IMR-90 (cell line): Measurements from ENCODE around the gene PARP3. TPM values are rescaled to one million over a fixed set of nuclear protein-coding genes. Genes with fewer than 3 reads are reported as not detected.
A peak's percentile ranks its signal among the peaks of the same experiment; 100 is the strongest.

ENCODE experiments used
- ATAC-seq: fragments of 200-7000 bp; cut with Tn5 transposase; 2 replicates; pipeline ENCODE4 v1.9.1; 2020; ENCODE audit warnings: low read depth, mild to moderate bottlenecking, moderate library complexity
- BruUV-seq: library from RNA; stranded (reverse); fragments of 400-500 nt; replicated peaks from 2 replicates; lab custom pipeline; 2021; lab: Mats Ljungman, UMichigan
- CTCF ChIA-PET: fragments of 300-600 bp; formaldehyde crosslinking; extraction: SDS; loops from one replicate; lab custom pipeline; 2021; ENCODE audit warnings: antibody characterized with exemption; lab: Yijun Ruan, JAX
- POLR2A ChIA-PET: fragments of 300-600 bp; sonication (Branson Sonifier 250); formaldehyde crosslinking; loops from one replicate; lab custom pipeline; 2022; ENCODE audit warnings: antibody characterized with exemption; ENCODE audit not compliant: unreplicated experiment; lab: Charles Lee
- DNase-seq: peaks from one replicate; pipeline ENCODE4 v3.0.0; 2013
- H2AFZ ChIP-seq: replicated peaks from 2 replicates; pipeline ENCODE3; 2013; ENCODE audit warnings: low read length, mild to moderate bottlenecking; ENCODE audit not compliant: poor library complexity
- H2AK5ac ChIP-seq: 2 replicates; pipeline ENCODE4 v1.6.1; 2013; ENCODE audit warnings: low read depth, low read length, inconsistent platforms
- H2AK9ac ChIP-seq: replicated peaks from 2 replicates; pipeline ENCODE3; 2013; ENCODE audit warnings: mild to moderate bottlenecking, low read depth, low read length, moderate library complexity; ENCODE audit not compliant: poor library complexity
- H2BK120ac ChIP-seq: 2 replicates; pipeline ENCODE4 v1.6.1; 2013; ENCODE audit warnings: low read depth, low read length, inconsistent platforms
- H2BK15ac ChIP-seq: 3 replicates; pipeline ENCODE4 v1.6.1; 2013; ENCODE audit warnings: low read depth, low read length, inconsistent platforms
- H2BK20ac ChIP-seq: 2 replicates; pipeline ENCODE4 v1.6.1; 2013; ENCODE audit warnings: low read depth, mild to moderate bottlenecking, inconsistent platforms, low read length, moderate library complexity
- H2BK5ac ChIP-seq: 2 replicates; pipeline ENCODE4 v1.6.1; 2013; ENCODE audit warnings: mild to moderate bottlenecking, low read depth, low read length, inconsistent platforms; ENCODE audit not compliant: poor library complexity, severe bottlenecking
- H3K14ac ChIP-seq: replicated peaks from 2 replicates; pipeline ENCODE4 v1.6.1; 2013; ENCODE audit warnings: low read depth, low read length, inconsistent platforms
- H3K18ac ChIP-seq: 2 replicates; pipeline ENCODE4 v1.6.1; 2013; ENCODE audit warnings: low read depth, low read length, control low read depth
- H3K23ac ChIP-seq: 2 replicates; pipeline ENCODE4 v1.6.1; 2013; ENCODE audit warnings: low read depth, low read length, inconsistent platforms
- H3K27ac ChIP-seq: 2 replicates; pipeline ENCODE4 v1.5.1; 2013; ENCODE audit warnings: mild to moderate bottlenecking, control low read depth, low read length; ENCODE audit not compliant: insufficient read depth
- H3K27me3 ChIP-seq: 2 replicates; pipeline ENCODE4 v1.6.1; 2013; ENCODE audit warnings: low read length; ENCODE audit not compliant: control insufficient read depth, insufficient read depth
- H3K36me3 ChIP-seq: 2 replicates; pipeline ENCODE4 v1.6.1; 2013; ENCODE audit warnings: low read length, mixed read lengths; ENCODE audit not compliant: control insufficient read depth, insufficient read depth
- H3K4ac ChIP-seq: 2 replicates; pipeline ENCODE4 v1.6.1; 2013; ENCODE audit warnings: low read depth, low read length, inconsistent platforms
- H3K4me1 ChIP-seq: 2 replicates; pipeline ENCODE4 v1.6.1; 2013; ENCODE audit warnings: low read length, mixed read lengths; ENCODE audit not compliant: control insufficient read depth, insufficient read depth
- H3K4me2 ChIP-seq: 2 replicates; pipeline ENCODE4 v1.6.1; 2013; ENCODE audit warnings: low read depth, mild to moderate bottlenecking, control low read depth, low read length, moderate library complexity
- H3K4me3 ChIP-seq: 2 replicates; pipeline ENCODE4 v1.5.1; 2013; ENCODE audit warnings: low read depth, mild to moderate bottlenecking, control low read depth, low read length, moderate library complexity; ENCODE audit not compliant: insufficient read depth
- H3K56ac ChIP-seq: 2 replicates; pipeline ENCODE4 v1.6.1; 2013; ENCODE audit warnings: low read length, inconsistent platforms; ENCODE audit not compliant: insufficient read depth; ENCODE audit errors: extremely low read depth
- H3K79me1 ChIP-seq, 2 experiments: 2 replicates each; pipeline ENCODE4 v1.6.1; 2013; ENCODE audit warnings: low read length in 2 of 2, inconsistent platforms in 1 of 2, low read depth in 1 of 2
- H3K9ac ChIP-seq: 2 replicates; pipeline ENCODE4 v1.6.1; 2013; ENCODE audit warnings: low read depth, low read length, control low read depth
- H3K9me1 ChIP-seq: 2 replicates; pipeline ENCODE4 v1.6.1; 2013; ENCODE audit warnings: low read length, inconsistent platforms; ENCODE audit not compliant: insufficient read depth
- H3K9me3 ChIP-seq: 2 replicates; pipeline ENCODE4 v1.6.1; 2013; ENCODE audit warnings: low read length; ENCODE audit not compliant: control insufficient read depth, insufficient read depth
- H4K20me1 ChIP-seq: 2 replicates; pipeline ENCODE4 v1.6.1; 2013; ENCODE audit warnings: low read length, inconsistent platforms; ENCODE audit not compliant: insufficient read depth
- H4K5ac ChIP-seq: 2 replicates; pipeline ENCODE4 v1.6.1; 2013; ENCODE audit warnings: mild to moderate bottlenecking, low read depth, low read length, control low read depth
- H4K8ac ChIP-seq, 2 experiments: 2 replicates each; pipeline ENCODE4 v1.6.1; 2013; ENCODE audit warnings: low read depth in 2 of 2, low read length in 2 of 2, control low read depth in 1 of 2, inconsistent platforms in 1 of 2
- H4K91ac ChIP-seq: 2 replicates; pipeline ENCODE4 v1.6.1; 2013; ENCODE audit warnings: low read depth, low read length, inconsistent platforms; ENCODE audit not compliant: insufficient read depth
- BHLHE40 ChIP-seq: fragments of 150-350 bp; IDR thresholded peaks from 2 replicates; pipeline ENCODE4 v1.6.1; 2016; ENCODE audit warnings: mild to moderate bottlenecking, low read depth, low read length
- CEBPB ChIP-seq: IDR thresholded peaks from 2 replicates; pipeline ENCODE4 v1.6.1; 2012; ENCODE audit warnings: low read depth, low read length, improper control_type of control experiment
- CHD1 ChIP-seq: IDR thresholded peaks from 2 replicates; pipeline ENCODE4 v1.6.1; 2012; ENCODE audit warnings: low read depth, low read length, improper control_type of control experiment
- FOS ChIP-seq: fragments of 150-350 bp; IDR thresholded peaks from 2 replicates; pipeline ENCODE4 v1.6.1; 2016; ENCODE audit warnings: low read depth, low read length
- MAFK ChIP-seq: IDR thresholded peaks from 2 replicates; pipeline ENCODE4 v1.6.1; 2012; ENCODE audit warnings: low read depth, low read length, improper control_type of control experiment
- MAZ ChIP-seq: IDR thresholded peaks from 2 replicates; pipeline ENCODE4 v1.6.1; 2012; ENCODE audit warnings: low read depth, mild to moderate bottlenecking, low read length, improper control_type of control experiment, moderate library complexity, borderline replicate concordance
- MXI1 ChIP-seq: IDR thresholded peaks from 2 replicates; pipeline ENCODE4 v1.6.1; 2012; ENCODE audit warnings: low read depth, mild to moderate bottlenecking, low read length, moderate library complexity, borderline replicate concordance
- NFE2L2 ChIP-seq: fragments of 150-350 bp; IDR thresholded peaks from 2 replicates; pipeline ENCODE4 v1.6.1; 2016; ENCODE audit warnings: low read depth, mild to moderate bottlenecking, low read length
- POLR2A ChIP-seq: IDR thresholded peaks from 2 replicates; pipeline ENCODE4 v1.6.1; 2012; ENCODE audit warnings: mild to moderate bottlenecking, low read depth, low read length
- RAD21 ChIP-seq: IDR thresholded peaks from 2 replicates; pipeline ENCODE4 v1.6.1; 2012; ENCODE audit warnings: low read length, improper control_type of control experiment
- RCOR1 ChIP-seq: IDR thresholded peaks from 2 replicates; pipeline ENCODE4 v1.6.1; 2012; ENCODE audit warnings: mild to moderate bottlenecking, low read length, improper control_type of control experiment; ENCODE audit not compliant: insufficient replicate concordance
- RFX5 ChIP-seq: IDR thresholded peaks from 2 replicates; pipeline ENCODE4 v1.8.0; 2012; ENCODE audit warnings: low read depth, mild to moderate bottlenecking, low read length, moderate library complexity
- SMC3 ChIP-seq: fragments of 150-350 bp; IDR thresholded peaks from 2 replicates; pipeline ENCODE4 v1.6.1; 2016; ENCODE audit warnings: low read depth, mild to moderate bottlenecking, antibody characterized with exemption, low read length, moderate library complexity
- WGBS, 2 experiments: methylation state at CpG; one replicate each; pipeline versions ENCODE4 v1.1.5 to v1.1.7; 2013; ENCODE audit warnings: missing lambda C conversion rate in 2 of 2; ENCODE audit not compliant: insufficient read length in 1 of 2; ENCODE audit errors: extremely low coverage in 2 of 2; 5-methylcytosine and 5-hydroxymethylcytosine counted together
- dilution Hi-C: fragments of 300-500 bp; cut with HindIII; formaldehyde crosslinking; loops from one replicate; pipeline ENCODE4 v1.14.3; 2018; ENCODE audit warnings: low sequenced_read_pairs; ENCODE audit not compliant: unreplicated experiment
- in situ Hi-C: fragments of 300-500 bp; cut with MboI; formaldehyde crosslinking; loops from 3 replicates; pipeline ENCODE4 v1.14.3; 2019; ENCODE audit warnings: low sequenced_read_pairs, inconsistent platforms, mixed read lengths
- intact Hi-C: fragments of 100-400 bp; cut with micrococcal nuclease; formaldehyde crosslinking; loops from 2 replicates; pipeline ENCODE4 v1.10.0; 2022
- polyA plus RNA-seq, 3 experiments: library from polyadenylated mRNA; depleted of rRNA; stranded (reverse); fragments of >200 nt; gene quantifications; 2 replicates each; pipeline ENCODE4 v1.2.3, GENCODE V29; 2012; ENCODE audit warnings: low replicate concordance in 1 of 3
- total RNA-seq: library from RNA; depleted of rRNA; stranded (reverse); fragments of >200 nt; gene quantifications from 2 replicates; pipeline ENCODE4 v1.2.3, GENCODE V29; 2012
- TF ChIP-seq, protein P1 (sequence below): conservative IDR thresholded peaks from 2 replicates; pipeline ENCODE4 v1.5.1; 2012; ENCODE audit warnings: mild to moderate bottlenecking, low read depth, low read length, improper control_type of control experiment
- TF ChIP-seq, protein P2 (sequence below): fragments of 150-350 bp; IDR thresholded peaks from 2 replicates; pipeline ENCODE4 v1.6.1; 2017; ENCODE audit warnings: mild to moderate bottlenecking, antibody characterized with exemption, low read length, low read depth
- TF ChIP-seq, protein P3 (sequence below): fragments of 150-350 bp; IDR thresholded peaks from 2 replicates; pipeline ENCODE4 v1.6.1; 2016; ENCODE audit warnings: low read depth, mild to moderate bottlenecking, low read length, moderate library complexity, borderline replicate concordance

The PARP3 gene
- total and polyA plus RNA-seq, 2 of the 4 experiments (the other 2 are of a cell fraction), result 16.3 to 22.0 TPM

DNA sequence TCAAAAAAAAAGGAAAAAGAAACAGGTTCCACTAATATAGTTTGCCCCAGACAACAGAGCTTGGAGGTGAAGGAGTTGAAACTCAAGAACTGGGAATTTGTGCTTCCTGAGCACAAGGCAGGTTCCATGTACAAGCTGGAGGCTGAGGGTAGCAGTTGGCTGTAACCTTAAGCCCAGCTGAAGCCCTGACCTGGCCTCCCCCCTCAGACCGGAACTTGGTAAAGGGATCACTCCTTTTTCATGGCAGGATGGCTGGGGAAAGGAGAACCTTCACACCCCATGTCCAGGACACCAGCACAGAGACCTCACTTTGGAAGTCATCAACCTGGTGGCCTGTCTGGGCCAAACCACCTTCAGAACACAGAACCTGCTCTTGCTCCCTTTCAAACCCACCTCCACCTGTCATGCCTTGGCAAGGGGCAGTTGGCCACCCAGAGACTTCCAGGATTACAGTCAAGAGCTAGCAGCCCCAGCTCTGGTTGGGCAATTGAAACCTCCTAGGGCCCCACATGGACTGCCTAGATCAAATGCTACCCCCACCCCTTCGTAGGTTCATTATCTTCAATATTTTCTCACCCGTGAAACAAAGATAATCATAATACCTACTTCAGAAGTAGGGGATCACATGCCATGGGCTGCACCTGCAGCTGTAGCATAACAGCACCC is 50.0 kb downstream of the PARP3 start:
- CTCF ChIA-PET, result no interaction called here
- no peak overlapping the region for H2BK20ac ChIP-seq

More for the DNA sequence above, 50.0 kb downstream of the PARP3 start:
- no peak overlapping the region for H2BK120ac ChIP-seq
- peaks cover 11% of the 10 kb centered on the region for H3K4me1 ChIP-seq
- no peak overlapping the region for H4K8ac ChIP-seq
- dilution Hi-C loops (no loop called here), in situ Hi-C loops (no loop called here), intact Hi-C loops (no loop called here)
- H3K36me3 ChIP-seq, result peaks cover 31% of the 10 kb centered on the region
- no peak overlapping the region for H4K91ac ChIP-seq
- no CpG with 5 or more reads among the region's 3 CpGs for WGBS, 2 experiments
- no peak overlapping the region for H2AFZ ChIP-seq
- H3K9ac ChIP-seq, result no peak overlapping the region
- no peaks in the 10 kb centered on the region for H3K27me3 ChIP-seq
- no peak overlapping the region for H3K14ac ChIP-seq
- no peak overlapping the region for H3K4me3 ChIP-seq
- no peaks in the 10 kb centered on the region for H3K9me3 ChIP-seq
- H3K23ac ChIP-seq, result no peak overlapping the region
- H2BK15ac ChIP-seq, result no peak overlapping the region
- H2AK5ac ChIP-seq, result no peak overlapping the region
- H4K20me1 ChIP-seq, result peaks cover 18% of the 10 kb centered on the region; the same call in 1 of the 2 replicates
- ATAC-seq (no peak), DNase-seq (no peak)
- no peak overlapping the region for H3K18ac ChIP-seq
- BruUV-seq, result no TSS peak
- peaks cover 7% of the 10 kb centered on the region for H3K9me1 ChIP-seq
- POLR2A ChIA-PET, result interaction anchor here (0.6 to 1.8 kb wide), 2 partner anchors 9 to 21 kb away, joined by 3 to 6 read pairs; partner anchors contain the start of gene ACY1
- no peak overlapping the region for H3K4ac ChIP-seq
- H3K27ac ChIP-seq, result no peak overlapping the region
- peaks cover 24 to 53% of the 10 kb centered on the region in 2 experiments; a peak in 3 of 4 replicates for H3K79me1 ChIP-seq
- H3K4me2 ChIP-seq, result no peak overlapping the region
- H2BK5ac ChIP-seq, result no peak overlapping the region
- peak overlapping the region; percentile 19 for H2AK9ac ChIP-seq
- H4K5ac ChIP-seq, result no peak overlapping the region
- TF ChIP-seq RAD21 (no peak), MAFK (no peak), NFE2L2 (no peak), FOS (no peak), RCOR1 (no peak), POLR2A (no peak), MAZ (no peak), MXI1 (no peak), CHD1 (no peak), CEBPB (no peak), BHLHE40 (no peak), SMC3 (no peak), RFX5 (no peak)
- TF ChIP-seq, protein P1, sequence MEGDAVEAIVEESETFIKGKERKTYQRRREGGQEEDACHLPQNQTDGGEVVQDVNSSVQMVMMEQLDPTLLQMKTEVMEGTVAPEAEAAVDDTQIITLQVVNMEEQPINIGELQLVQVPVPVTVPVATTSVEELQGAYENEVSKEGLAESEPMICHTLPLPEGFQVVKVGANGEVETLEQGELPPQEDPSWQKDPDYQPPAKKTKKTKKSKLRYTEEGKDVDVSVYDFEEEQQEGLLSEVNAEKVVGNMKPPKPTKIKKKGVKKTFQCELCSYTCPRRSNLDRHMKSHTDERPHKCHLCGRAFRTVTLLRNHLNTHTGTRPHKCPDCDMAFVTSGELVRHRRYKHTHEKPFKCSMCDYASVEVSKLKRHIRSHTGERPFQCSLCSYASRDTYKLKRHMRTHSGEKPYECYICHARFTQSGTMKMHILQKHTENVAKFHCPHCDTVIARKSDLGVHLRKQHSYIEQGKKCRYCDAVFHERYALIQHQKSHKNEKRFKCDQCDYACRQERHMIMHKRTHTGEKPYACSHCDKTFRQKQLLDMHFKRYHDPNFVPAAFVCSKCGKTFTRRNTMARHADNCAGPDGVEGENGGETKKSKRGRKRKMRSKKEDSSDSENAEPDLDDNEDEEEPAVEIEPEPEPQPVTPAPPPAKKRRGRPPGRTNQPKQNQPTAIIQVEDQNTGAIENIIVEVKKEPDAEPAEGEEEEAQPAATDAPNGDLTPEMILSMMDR, result no peak
- TF ChIP-seq, protein P2, sequence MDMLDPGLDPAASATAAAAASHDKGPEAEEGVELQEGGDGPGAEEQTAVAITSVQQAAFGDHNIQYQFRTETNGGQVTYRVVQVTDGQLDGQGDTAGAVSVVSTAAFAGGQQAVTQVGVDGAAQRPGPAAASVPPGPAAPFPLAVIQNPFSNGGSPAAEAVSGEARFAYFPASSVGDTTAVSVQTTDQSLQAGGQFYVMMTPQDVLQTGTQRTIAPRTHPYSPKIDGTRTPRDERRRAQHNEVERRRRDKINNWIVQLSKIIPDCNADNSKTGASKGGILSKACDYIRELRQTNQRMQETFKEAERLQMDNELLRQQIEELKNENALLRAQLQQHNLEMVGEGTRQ, result no peak
- TF ChIP-seq, protein P3, sequence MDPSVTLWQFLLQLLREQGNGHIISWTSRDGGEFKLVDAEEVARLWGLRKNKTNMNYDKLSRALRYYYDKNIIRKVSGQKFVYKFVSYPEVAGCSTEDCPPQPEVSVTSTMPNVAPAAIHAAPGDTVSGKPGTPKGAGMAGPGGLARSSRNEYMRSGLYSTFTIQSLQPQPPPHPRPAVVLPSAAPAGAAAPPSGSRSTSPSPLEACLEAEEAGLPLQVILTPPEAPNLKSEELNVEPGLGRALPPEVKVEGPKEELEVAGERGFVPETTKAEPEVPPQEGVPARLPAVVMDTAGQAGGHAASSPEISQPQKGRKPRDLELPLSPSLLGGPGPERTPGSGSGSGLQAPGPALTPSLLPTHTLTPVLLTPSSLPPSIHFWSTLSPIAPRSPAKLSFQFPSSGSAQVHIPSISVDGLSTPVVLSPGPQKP, result no peak
- no peak overlapping the region for H3K56ac ChIP-seq
